Dedifferentiated amniotic fluid mesenchymal stem cell (primary cell): Measurements from ENCODE around the gene PPP1R14D.
"Not testable (repeated sequence)": the region's sequence is repeated elsewhere in the genome, so short reads cannot be mapped to it uniquely, and the experiment has no call there.

Source experiments
- DNase-seq: peaks from one replicate; pipeline ENCODE4 v3.0.0-alpha.2; 2016; ENCODE audit errors: extremely low spot score

PPP1R14D gene

DNA sequence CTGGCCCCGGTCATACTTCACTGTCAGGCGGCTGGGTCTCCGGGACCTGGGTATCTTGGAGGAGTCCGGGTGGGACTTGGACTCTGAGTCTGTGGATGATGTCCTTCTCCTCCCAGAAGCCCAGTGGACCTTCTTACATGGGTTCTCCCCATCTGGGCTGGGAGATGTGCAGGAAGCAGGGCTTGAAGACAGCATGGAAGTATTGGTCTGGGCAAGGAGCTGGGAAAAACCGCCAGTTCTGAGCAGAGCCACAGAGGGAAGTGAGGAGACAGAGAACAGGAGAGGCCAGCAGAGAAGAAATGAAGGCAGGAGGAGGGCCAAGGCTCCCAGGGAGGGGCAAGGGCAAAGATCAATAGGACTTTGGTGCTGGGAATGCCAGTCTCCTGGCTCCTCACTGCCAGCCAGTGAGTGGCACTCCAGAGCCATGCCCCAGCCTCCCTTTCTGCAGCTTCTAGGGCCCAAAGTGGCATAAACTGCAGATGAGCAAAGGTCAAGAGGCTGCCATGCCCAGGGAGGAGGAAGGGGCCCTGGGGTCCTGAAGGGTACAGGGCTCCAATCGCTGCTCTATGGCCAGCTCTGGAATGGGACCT, at the start of gene PPP1R14D:
Gene PPP1R14D (minus strand): TSS at position 262 of the 590 bp plus-strand sequence. CDS start 67 bp downstream, at position 195.
- no peak for DNase-seq

- DNase-seq: no peak
These were observed 49.2 kb upstream of the PPP1R14D start for GRCh38 chr15:40877694-40878093.

- DNase-seq: no peak
These were observed 47.7 kb upstream of the PPP1R14D start for GRCh38 chr15:40875991-40876730.

- no peak for DNase-seq
These were observed 45.4 kb upstream of the PPP1R14D start, which contains the start of gene RHOV for GRCh38 chr15:40873694-40874561. RHOV (minus strand) TSS chr15:40874234; CDS start chr15:40874139, 95 bp downstream.

DNA sequence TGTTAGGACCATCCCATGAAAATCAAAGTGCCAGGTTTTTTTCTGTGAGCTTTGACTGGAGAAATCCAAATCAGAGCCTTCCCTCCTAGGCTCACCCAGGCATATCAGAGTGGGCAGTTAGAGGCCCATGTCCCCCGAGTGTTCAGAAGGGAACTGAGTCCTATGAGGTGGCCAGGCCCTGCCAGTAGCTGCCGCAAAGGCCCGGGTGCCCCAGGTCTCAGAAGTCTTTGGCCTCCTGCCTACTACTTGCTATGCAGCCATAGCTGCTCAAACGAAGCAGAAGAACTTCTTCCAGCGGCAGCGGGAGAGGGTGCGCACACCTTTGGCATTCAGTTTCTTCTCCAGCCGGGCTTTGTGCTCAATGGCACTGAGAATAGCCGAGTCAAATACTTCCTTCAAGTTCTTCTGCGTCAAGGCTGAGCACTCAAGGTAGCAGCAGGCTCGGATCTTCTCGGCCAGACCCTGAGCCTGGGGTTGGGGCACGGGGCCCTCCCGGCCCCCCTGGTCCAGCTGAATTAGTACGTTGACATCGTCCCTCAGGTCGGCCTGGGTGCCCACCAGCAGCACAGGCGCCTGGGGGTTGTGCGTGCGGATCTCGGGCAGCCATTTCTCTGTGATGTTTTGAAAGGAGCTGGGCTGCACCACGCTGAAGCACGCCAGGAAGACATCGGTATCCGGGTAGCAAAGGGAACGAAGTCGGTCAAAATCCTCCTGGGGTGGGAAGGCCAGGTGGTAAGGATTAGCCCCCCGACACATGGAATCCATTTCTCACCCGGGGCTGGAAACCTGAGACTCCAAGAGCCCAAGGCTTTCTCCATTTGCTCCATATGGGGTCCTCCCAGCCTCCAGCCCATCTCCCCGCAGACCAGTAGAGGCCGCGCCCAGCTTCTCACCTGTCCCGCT, 44.5 kb upstream of the PPP1R14D start:
- DNase-seq: no peak

DNA sequence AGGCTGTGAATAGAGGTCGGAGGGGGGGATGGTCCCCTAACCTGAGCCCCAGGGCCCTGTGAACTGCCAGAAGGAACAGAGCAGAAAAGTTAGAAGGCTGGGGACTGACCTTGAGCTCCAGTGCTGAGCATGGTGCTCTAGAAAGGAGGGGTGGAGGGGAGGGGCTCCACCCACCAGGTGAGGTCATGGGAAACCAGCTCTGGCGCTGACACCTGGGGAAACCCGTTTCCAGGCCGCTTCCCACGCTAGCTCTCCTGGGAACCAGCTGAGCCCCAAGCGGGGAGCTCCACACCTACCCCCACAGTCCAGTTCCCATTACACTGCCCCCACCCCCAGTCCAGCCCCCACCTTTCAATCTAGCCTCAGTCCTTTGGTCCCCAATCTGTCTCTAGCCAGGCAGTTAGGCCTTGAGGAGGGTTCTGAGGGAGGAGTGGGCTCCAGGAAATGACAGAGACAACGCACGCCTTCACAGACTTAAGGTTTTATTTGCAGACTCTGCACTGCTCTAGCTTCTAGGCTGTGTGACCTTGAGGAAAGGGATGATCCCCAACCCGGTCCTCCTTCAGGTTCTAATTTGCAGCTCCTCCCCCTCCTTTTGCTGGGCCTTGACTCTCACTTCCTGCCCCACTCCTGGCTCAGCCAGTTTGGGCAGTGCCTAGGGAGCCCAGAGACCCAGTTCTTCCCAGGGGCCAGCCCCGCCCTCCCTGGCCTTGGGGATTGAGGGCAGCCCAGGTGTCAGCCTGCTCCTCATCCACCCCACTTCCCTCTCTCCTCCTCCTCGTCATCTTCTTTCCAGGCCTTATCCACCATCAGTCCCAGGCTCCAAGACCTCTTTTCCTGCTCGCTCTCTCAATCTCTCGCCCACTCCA, 43.5 kb upstream of the PPP1R14D start:
- no peak for DNase-seq

DNA sequence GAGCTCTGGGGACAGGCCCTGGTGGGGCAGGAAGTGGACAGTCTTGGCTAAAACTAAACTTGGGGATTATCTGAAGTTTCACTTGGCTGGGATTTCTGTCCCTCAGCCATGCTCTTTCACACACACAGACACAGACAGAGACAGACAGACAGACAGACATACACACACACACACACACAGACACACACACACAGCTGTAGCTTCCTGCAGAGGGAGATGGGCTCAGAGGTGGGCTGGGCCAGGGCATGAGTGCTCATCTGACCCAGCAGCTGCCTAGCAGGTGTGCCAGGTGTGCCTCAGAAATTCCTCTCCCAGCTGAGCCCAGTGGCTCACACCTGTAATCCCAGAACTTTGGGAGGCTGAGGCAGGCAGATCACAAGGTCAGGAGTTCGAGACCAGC, 42.2 kb upstream of the PPP1R14D start:
- DNase-seq: no peak

DNA sequence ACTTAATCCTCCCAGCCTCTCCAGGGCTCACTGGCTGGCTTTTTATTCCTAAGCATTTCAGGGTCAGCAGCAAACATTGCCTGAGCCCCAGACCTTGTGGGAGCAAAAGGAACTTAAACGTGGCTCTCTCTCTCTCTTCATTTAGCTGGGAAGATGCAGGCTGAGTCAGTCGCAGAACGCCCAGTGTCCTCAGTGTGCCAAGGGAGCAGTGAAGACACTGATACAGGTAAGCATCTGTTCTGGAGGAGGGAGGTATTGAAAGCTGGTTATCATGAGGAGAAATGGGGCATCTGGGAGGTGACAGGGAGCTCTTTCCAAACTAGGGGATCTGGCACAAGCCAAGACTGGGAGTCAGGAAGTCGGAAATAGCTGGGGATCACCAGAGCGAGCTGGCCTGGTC, 41.2 kb upstream of the PPP1R14D start:
- no peak for DNase-seq

DNA sequence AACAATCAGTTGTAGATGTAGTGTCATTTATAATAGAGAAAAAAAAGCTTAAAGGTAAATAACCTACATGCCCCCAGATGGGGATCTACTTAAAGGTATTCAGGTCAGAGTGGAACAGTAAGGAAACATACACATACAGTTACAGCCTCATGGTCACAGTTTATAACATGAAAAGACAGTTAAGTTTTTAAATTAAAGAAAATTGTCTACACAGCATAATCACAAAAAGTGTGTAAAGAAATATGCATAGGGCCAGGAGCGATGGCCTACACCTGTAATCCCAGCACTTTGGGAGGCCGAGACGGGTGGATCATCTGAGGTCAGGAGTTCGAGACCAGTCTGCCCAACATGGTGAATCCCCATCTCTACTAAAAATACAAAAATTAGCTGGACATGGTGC, 38.7 kb upstream of the PPP1R14D start:
- DNase-seq: no peak

- no peak for DNase-seq
These were observed 35.3 kb upstream of the PPP1R14D start for GRCh38 chr15:40863660-40864270.

- DNase-seq: not testable (repeated sequence)
These were observed 32.6 kb upstream of the PPP1R14D start for GRCh38 chr15:40861147-40861546.

DNA sequence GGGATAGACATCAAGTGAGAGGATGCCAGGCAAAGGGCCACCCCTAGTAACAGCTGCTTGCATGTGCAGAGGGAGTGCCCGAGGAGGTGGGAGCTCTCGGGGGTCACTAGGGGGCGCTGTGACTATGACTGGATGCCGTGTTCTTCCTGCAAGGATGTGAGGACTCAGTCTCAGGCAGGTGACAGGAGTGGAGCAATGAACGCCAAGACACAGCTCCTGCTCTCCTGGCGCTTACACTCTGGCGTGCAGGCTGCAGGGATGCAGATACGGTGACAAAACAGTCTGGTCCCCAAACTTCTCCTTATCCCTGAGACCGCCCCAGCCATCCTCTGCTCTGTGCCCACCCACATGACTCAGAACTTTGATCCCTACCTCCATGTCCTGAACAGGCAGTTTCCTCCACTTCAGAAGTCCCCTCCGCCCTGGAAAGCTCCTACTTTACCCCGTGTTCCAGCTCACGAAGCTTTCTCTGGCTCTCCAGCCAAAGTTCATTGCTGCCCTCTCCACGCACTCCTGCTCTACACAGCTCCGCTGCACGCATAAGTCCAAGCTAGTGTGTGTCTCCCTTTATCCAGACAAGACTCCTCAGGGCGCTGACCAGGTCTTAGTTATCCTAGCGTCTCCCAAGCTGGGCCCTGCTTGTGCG, 30.8 kb upstream of the PPP1R14D start:
- peak; percentile 27 for DNase-seq

DNA sequence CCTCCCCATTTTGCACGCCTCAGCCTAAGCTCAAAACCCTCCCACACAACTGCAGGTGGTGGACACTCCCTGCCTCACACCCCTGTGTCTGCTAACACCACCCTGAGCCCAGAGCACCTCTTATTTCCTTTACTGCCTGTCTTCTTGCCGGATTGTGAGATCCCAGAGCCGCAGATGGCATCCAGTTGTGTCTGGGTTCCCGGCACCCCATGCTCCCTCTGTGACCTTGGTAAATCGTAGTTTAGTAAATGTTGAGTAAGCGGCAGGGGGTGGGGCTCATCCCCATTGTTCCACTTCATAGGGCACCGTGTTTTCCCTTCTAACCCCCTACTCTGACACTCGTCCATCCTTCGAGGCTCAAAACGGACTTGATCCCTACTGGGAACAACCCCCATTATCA, 30.2 kb upstream of the PPP1R14D start:
- no peak for DNase-seq

GRCh38 chr15:40857601-40858341, 29.3 kb upstream of the PPP1R14D start:
- peak; percentile 46 for DNase-seq

- DNase-seq: no peak
These were observed 28.2 kb upstream of the PPP1R14D start for GRCh38 chr15:40856746-40857145.

DNA sequence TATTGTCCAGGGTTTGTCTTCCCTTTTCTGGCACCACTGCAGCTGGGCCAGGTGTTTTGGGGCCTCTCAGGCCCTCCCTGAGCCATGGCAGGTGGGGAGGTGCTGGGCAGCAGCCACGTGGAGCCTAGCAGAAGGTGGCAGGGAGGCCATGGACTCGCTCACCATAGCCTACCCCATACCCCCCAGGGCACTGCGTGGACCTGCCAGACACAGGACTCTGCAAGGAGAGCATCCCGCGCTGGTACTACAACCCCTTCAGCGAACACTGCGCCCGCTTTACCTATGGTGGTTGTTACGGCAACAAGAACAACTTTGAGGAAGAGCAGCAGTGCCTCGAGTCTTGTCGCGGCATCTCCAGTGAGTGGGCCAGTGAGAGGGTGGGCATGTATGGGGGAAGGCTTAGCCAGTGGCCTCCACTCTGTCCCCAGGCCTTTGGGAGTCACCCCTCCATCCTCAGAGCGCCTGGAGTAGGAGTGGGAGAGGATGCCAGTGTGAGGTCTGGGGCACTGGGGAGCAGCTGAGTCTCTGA, 27.3 kb upstream of the PPP1R14D start:
- DNase-seq: no peak

DNA sequence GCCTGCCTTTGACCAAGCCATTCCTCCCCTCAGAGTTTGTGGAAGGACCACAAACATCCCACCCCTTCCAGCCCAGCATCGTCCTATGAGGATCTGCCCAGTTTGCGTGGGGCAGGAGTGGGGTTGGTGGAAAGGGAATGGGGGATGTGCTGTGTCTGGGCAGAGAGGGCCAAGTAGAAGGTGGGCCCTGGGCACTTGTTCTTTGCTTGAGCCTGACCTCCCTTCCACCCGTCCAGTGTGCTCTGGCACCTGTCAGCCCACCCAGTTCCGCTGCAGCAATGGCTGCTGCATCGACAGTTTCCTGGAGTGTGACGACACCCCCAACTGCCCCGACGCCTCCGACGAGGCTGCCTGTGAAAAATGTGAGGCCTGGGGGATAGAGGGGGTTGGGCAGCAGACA, 25.7 kb upstream of the PPP1R14D start:
- no peak for DNase-seq

GRCh38 chr15:40853241-40853890, 24.9 kb upstream of the PPP1R14D start:
- no peak for DNase-seq
